GM19328 (cell line): ENCODE results near the gene ARL4C.
"Not testable (repeated sequence)": the region's sequence is repeated elsewhere in the genome, so short reads cannot be mapped to it uniquely, and the experiment has no call there.

Experiments used
- ATAC-seq: cut with Tn5 transposase; IDR thresholded peaks from one replicate; pipeline ENCODE4 v1.9.1; 2021; ENCODE audit warnings: mild to moderate bottlenecking, moderate library complexity; ENCODE audit not compliant: unreplicated experiment

The ARL4C gene

GRCh38 chr2:234478121-234478858 is 18.6 kb downstream of the ARL4C start:
- ATAC-seq: no peak

- ATAC-seq: no peak
Measured at GRCh38 chr2:234476766-234477165, 20.1 kb downstream of the ARL4C start.

DNA sequence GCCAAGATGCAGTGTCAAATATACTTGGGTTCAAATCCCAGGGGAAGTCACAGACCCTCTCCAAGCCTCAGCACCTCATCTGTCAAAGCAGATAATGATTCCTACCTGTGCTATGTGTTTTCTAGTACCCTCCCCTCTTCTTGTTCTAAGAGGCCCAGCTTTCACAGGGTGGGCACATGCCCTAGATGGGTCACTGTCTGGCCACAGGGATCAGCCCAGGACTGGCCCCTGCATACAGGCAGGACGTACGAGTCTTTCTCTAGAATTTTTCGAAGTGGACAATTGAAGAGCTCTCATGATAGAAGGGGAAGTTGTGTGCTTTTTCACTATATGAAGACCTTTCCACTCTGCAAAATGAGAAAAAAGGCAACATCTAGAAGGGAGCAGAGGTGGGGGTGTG is 22.2 kb downstream of the ARL4C start:
- ATAC-seq: no peak

DNA sequence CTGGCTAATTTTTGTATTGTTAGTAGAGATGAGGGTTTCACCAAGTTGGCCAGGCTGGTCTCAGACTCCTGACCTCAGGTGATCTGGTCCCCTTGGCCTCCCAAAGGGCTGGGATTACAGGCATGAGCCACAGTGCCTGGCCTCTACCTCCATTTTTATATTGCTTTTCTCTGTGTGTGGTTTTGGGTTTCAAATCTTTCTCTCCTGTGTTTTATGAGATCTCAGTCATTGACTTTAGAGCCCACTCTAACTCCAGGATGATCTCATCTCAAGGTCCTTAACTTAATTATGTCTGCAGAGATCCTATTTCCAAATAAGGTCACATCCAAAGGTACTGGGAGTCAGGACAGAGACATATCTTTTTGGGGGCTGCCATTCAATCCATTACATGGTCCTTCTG is 24.7 kb downstream of the ARL4C start:
- no peak for ATAC-seq

GRCh38 chr2:234469972-234470371 is 26.9 kb downstream of the ARL4C start:
- no peak for ATAC-seq

DNA sequence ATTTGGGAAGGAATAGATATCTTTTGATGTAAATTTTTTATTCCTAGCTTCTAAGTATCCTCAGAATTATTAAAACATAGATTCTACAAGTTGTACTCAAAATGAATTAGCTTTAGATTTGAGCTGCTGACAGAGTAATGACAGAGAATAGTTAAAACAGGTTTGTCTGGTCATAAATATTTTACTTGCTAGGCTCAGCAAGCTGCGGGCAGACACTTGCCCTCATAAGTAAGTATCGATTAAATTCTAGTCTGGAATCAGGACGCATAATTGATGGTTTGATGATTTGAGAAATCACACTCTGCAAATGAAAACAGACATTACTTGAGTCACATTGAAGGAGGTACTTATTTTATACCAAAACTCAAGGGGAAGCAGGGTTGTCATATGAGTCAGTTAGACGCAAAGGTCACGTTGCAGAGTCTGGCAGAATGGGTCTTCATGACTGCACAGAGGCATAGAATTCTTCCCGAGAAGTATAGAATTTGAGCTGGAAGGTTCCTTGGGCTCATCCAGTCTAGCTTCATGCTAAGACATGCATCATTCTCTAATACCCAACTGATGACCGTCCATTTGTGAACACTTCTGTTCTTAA is 27.5 kb downstream of the ARL4C start:
- ATAC-seq: no peak

- ATAC-seq: no peak
Measured at GRCh38 chr2:234468503-234468902, 28.4 kb downstream of the ARL4C start.

GRCh38 chr2:234467289-234467688 is 29.6 kb downstream of the ARL4C start:
- no peak for ATAC-seq

GRCh38 chr2:234464291-234464645 is 32.6 kb downstream of the ARL4C start:
- ATAC-seq: no peak

DNA sequence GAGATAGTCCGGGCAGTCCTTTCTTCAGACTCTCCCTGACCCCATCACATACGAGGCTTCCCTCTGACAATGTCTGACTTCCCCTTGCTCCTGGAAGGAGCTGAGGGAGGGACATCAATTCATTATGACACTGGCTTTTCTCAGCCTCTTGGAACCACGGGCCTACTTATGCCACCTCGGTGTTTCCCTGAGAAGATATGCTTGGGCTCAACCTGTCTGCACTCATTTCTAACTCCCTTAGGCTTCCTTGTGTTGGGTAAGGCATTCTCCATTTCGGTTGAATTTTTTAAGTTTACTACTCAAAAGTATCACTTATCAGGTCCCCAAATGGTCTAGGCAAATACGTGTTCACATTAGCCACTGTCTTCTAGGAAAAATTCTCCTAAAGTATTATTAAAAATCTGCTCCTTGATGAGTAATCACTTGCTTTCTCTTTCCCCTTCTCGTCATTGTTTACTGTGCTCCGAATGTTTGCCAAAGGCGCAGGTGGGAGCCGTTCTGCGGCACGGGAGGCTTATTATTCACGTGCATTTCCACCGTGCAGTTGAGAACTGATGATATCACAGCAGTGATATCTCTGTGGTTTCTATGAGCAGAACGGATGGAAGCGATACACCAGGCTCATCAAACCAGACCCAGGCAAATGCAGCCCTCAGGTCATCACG is 33.1 kb downstream of the ARL4C start:
- no peak for ATAC-seq

GRCh38 chr2:234462218-234462992 is 34.5 kb downstream of the ARL4C start:
- ATAC-seq: no peak

- ATAC-seq: no peak
Measured at GRCh38 chr2:234459401-234460009, 37.4 kb downstream of the ARL4C start.

DNA sequence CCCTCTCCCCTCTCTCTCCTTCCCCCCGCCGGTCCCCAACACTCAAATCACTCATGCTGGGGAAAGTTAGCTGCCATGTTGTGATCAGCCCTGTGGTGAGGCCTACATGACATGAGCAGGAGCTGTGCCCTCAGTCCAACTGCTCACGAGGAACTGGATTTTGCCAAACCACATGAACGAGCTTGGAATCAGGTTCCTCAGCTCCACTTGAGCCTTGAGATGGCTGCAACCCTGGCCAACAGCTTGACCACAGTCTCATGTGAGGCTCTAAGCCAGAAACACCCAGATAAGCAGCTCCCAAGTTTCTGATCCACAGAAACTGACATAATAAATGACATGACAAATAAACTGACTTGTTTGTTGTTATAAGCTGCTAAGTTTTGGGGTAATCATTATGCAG is 38.4 kb downstream of the ARL4C start:
- no peak for ATAC-seq

- ATAC-seq: no peak
Measured at GRCh38 chr2:234457421-234457820, 39.5 kb downstream of the ARL4C start.

DNA sequence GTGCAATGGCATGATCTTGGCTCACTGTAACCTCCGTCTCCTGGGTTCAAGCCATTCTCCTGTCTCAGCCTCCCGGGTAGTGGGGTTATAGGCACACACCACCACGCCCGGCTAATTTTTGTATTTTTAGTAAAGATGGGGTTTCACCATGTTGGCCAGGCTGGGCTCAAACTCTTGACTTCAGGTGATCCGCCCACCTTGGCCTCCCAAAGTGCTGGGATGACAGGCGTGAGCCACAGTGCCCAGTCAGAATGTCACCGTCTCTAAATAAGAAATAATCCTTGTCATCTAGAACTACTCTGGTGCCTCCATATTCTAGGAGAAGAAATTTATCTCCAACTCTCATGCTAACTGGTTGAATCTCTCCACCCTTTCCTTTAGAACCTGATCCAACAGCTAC is 41.6 kb downstream of the ARL4C start:
- ATAC-seq: not testable (repeated sequence)

- no peak for ATAC-seq
Measured at GRCh38 chr2:234454433-234454832, 42.4 kb downstream of the ARL4C start.

DNA sequence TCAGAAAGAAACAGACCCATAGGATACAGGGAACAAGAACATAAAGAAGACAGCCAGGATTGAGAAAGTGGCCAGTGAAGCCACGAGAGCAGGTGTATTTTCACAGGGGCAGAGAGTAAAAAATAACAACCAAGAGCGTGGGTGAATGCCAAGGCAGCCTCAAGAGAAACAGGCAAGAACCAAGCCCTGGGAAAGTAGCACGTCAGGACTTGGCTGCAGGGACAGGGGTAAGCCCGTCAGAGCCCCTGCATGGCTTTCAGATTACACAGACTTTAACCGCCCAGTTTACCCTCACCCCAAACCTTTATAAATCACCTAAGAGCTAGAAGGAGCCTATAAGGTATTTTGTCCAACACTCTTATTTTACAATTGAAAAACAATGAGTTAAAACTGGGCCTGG is 43.7 kb downstream of the ARL4C start:
- ATAC-seq: no peak

DNA sequence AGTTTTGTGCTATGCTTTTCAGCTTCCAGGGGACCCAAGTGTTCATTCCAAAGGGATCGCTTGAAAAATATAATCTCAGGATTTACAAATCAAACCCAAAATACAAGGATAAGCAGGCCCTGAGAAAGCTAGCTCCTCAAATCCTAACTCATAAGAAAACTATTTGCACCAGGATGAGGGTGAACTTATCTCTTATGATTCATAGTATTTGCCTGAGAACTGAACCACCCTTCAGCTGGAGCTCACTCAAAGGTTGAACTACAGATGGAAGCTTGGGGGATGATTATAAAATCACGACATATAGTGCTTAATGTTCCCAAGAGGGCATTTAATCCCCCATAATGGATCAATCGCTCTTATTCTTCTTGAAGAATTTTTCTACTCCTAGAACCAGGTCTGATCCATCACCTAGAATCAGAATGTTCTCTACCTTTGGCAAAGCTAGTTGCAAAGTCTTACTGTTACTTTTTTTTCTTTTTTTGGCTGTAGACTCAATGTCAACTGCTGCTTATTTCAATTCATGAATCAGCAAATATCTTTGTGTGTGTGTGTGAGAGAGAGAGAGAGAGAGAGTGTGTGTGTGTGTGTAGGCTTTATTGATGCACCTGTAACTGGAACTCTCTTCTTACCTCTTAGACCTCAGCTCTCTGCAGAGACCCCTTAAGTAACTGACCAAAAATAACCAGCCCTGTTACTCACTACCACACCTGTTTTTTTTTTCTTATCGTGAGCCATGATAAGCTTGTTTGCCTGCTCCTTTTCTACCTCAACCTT is 44.8 kb downstream of the ARL4C start:
- no peak for ATAC-seq

DNA sequence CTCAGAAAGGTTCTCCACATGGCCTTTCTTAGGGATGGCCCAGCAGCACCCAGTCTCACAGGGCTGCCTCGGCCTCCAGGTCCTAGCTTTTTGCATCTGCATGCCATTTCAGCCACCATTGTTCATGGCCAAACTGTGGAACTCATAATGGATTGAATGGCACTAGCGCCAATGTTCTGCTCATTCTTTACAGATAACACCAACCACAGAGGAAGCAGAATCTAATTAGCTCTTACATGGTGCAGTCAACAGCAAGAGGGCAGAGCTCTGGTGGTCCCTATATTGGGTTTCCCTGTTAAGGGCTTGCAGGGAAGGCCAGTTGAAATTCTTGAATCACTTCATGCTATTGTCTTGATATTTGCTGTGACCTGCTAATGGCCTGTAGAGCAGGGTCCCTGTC is 45.6 kb downstream of the ARL4C start:
- ATAC-seq: no peak

- no peak for ATAC-seq
Measured at GRCh38 chr2:234450431-234451124, 46.3 kb downstream of the ARL4C start.
